HL-60 (cell line): ENCODE results near the gene PRMT7.

Source experiments
- CTCF ChIP-seq: IDR thresholded peaks from one replicate; pipeline ENCODE4 v1.5.1; 2011; ENCODE audit warnings: low read length, control low read depth, inconsistent platforms; ENCODE audit not compliant: insufficient read depth
- POLR2AphosphoS5 ChIP-seq: IDR thresholded peaks from 2 replicates; pipeline ENCODE4 v1.6.1; 2012; ENCODE audit warnings: low read depth

- TF ChIP-seq CTCF = no peak
- no peak for TF ChIP-seq POLR2AphosphoS5
Measured at GRCh38 chr16:68351463-68351862, 40.6 kb downstream of the PRMT7 start.
